Effector CD4-positive, alpha-beta T cell (primary cell): ENCODE results near the gene FAM20C.
"Not testable (repeated sequence)": the region's sequence is repeated elsewhere in the genome, so short reads cannot be mapped to it uniquely, and the experiment has no call there.

Experiments
- DNase-seq: peaks from one replicate; pipeline ENCODE4 v3.0.0-alpha.2; 2020

FAM20C gene

DNA sequence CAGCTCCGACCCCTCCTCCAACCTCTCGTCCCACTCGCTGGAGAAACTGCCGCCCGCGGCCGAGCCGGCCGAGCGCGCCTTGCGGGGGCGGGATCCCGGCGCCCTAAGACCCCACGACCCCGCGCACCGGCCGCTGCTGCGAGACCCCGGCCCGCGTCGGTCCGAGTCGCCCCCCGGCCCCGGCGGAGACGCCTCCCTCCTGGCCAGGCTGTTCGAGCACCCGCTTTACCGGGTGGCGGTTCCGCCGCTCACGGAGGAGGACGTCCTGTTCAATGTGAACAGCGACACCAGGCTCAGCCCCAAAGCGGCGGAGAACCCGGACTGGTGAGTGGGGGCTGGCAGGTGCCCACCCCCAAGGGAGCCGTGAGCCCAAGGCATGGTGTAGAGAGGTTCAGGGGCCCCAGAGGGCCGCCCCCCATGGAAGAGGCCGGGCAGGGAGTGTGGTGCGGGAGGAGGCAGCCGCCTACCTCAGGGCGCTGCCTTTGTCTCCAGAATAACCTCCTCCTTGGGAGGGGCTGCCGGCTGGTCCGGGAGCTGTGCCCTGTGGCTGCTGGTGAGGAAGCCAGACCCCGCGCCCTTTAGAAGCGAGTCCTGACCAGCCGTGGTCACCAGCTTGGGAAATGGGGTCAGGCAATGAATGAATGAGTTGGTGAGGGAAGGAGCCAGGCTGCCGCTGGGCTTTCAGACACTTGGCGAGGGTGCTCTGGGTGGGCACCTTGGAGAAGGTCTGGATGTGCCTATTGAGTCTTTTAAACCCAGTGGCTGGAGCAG lies 1.3 kb downstream of the FAM20C start:
- no peak for DNase-seq

DNA sequence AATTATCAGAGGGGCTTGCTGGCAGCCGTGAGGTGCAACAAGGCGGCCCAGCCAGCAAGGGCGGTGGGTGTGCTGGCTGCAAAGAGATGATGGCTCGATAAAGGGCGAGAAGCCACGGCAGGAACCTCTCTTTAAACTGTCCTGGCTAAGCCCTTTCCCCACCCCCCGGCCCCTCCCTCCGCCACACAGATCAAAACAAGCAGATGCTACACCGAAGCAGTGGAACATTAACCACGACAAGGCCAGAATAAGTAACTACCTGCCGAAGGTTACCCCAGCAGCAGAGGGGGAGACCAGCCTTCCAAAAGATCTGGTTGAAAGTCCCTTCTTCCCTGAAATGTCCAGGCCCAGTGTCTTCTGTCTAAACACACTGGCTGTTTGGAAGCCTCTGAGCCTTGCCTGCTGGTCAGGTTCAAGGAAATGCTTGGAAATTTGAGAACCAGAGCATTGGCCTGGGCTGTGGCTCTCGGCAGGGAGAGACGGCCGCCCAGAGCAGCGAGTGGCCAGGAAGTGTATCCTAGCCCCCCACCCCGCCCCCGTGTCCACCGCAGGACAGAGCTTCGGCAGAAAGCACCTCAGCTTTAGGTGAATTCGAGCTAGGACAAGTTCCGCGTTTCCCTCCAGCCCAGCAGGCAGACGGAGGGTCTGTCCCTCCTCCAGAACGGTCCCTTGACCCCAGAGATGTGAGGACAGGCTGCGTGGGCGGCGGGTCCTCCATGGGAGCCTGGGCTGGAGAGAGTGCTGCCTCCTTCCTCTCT lies 2.1 kb downstream of the FAM20C start:
- DNase-seq = no peak

- no peak for DNase-seq
Observed at GRCh38 chr7:195010-195829, 2.8 kb downstream of the FAM20C start.

GRCh38 chr7:195830-196128 lies 3.4 kb downstream of the FAM20C start:
- no peak for DNase-seq

- DNase-seq = no peak
Observed at GRCh38 chr7:196283-196682, 3.9 kb downstream of the FAM20C start.

- no peak for DNase-seq
Observed at GRCh38 chr7:196778-197321, 4.5 kb downstream of the FAM20C start.

GRCh38 chr7:197413-198335 lies 5.3 kb downstream of the FAM20C start:
- no peak for DNase-seq

DNA sequence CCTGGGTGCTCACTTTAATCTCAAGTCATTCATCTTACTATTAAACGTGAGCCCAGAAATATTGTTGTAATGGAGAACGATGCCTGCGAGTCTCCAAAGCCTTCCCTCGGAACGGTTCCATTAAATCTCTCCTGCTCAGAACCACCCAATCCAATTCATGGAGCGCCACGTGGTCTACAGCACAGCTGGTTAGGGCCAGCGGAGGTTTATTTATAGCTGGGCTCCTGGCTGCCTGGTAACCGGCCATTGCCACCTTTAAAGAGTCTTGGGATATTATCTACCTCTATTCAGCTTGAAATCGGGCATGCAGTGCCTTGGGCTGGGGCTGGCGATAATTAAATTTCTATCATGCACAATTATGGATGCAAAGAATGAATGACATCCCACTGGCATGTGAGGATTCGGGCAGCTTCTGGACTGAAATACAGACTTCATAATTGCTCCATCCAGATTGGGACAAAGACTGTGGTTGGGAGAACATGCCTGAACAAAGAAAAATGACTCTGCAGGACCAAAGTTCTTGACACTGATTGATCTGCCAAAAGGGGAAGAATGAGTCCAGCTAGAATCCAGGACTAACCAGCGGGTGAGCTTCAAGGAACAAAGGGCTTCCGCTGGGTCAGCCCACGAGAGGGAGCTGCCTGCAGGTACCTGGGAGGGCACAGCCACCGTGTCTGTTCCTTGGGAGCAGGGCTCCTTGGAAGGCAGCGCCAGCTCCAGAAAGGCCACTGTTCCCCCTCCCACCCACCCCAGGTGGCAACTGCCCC lies 7.3 kb downstream of the FAM20C start:
- DNase-seq = no peak

GRCh38 chr7:200290-200689 lies 7.9 kb downstream of the FAM20C start:
- no peak for DNase-seq

GRCh38 chr7:200704-201103 lies 8.3 kb downstream of the FAM20C start:
- DNase-seq = no peak

- DNase-seq = no peak
Observed at GRCh38 chr7:204326-204725, 12.0 kb downstream of the FAM20C start.

- no peak for DNase-seq
Observed at GRCh38 chr7:205115-206010, 13.0 kb downstream of the FAM20C start.

DNA sequence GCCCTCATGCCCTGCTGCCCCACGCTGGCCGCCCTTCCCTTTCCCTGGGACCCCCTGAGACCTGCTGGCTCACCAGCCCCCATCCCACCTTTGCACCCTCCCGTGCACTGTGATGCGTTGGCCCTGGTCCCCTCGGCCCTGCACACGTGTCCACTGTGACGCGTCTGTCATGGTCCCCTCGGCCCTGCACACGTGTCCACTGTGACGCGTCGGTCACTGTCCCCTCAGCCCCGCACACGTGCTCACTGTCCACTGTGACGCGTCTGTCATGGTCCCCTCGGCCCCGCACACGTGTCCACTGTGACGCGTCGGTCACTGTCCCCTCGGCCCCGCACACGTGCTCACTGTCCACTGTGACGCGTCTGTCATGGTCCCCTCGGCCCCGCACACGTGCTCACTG lies 14.0 kb downstream of the FAM20C start:
- not testable (repeated sequence) for DNase-seq

GRCh38 chr7:207418-208129 lies 15.2 kb downstream of the FAM20C start:
- no peak for DNase-seq

GRCh38 chr7:208130-208673 lies 15.8 kb downstream of the FAM20C start:
- DNase-seq = no peak

DNA sequence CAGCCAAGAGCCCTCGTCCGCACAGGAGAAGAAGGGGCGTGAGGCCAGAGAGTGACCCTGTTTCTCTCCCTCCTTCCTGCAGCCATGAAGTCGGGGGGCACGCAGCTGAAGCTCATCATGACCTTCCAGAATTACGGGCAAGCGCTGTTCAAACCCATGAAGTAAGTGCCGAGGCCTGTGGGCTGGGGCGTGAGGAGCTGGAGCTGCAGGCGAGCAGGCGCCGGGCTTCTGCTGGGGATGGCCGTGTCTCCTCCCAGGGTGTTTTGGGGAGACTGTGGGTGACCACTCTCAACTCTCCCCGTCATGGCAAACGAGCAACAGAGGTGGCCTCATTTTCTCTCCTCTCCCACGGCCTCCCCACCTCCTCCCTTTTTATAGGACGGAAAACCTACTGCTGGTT lies 16.4 kb downstream of the FAM20C start:
- no peak for DNase-seq

- no peak for DNase-seq
Observed at GRCh38 chr7:209416-209815, 17.0 kb downstream of the FAM20C start.

GRCh38 chr7:209906-210305 lies 17.5 kb downstream of the FAM20C start:
- no peak for DNase-seq

DNA sequence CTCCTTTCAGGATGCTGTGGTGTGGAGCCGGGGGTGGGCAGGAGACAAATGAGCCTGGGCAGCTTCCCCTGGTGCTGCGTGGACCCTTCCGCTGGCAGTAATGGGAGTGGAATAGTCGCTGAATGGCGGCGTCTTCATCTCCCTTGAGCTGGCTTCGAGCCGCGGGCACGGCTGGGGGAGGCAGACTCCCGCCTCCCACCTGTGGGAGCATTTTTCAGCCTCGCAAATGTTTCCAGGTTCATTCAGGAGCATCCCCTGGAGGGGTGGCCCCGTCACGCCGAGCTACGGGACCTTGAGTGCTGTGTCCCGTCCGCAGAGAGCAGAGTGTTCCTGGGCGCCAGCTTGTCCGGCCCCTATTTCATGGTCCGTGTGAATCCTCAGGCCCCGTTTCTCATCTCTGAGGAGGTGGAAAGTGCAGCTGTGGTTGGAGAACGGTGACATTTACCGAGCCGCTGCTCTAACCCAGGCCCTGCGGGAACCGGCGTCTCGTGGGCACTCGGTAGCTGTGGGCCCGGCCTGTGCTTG lies 18.1 kb downstream of the FAM20C start:
- no peak for DNase-seq
